ENCODE data around the gene RNASEH1.
"Not testable (repeated sequence)": the region's sequence is repeated elsewhere in the genome, so short reads cannot be mapped to it uniquely, and the experiment has no call there.

RNASEH1 gene

DNA sequence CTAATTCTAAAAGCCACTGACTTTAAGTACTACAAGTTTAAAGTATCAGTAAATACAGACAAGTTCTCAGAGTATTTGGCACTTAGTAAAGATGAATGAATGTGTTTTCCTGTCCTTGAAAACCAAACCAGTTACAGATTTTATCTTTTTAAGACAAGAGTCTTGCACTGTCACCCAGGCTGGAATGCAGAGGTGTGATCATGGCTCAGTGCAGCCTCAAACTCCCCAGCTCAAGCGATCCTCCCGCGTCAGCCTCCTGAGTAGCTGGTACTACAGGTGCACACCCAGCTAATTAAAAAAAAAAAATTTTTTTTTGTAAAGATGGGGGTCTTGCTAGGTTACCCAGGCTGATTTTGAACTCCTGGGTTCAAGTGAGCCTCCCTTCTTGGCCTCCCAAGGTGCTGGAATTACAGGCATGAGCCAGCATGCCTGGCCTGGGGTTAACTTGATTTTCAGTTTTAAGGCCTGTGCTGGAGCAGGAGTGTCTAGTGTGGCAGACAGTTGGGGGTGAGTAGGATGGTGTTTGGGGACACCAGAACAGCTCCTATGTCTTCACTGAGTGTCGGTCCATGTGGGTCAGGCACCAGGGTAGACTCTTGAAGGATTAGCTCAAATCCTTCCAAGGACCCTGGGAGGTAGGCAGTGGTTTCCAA lies 26.6 kb upstream of the RNASEH1 start:
- DNase-seq (ENCODE audit: extremely low read depth, low read depth) = no peak
- TF ChIP-seq, protein P1, sequence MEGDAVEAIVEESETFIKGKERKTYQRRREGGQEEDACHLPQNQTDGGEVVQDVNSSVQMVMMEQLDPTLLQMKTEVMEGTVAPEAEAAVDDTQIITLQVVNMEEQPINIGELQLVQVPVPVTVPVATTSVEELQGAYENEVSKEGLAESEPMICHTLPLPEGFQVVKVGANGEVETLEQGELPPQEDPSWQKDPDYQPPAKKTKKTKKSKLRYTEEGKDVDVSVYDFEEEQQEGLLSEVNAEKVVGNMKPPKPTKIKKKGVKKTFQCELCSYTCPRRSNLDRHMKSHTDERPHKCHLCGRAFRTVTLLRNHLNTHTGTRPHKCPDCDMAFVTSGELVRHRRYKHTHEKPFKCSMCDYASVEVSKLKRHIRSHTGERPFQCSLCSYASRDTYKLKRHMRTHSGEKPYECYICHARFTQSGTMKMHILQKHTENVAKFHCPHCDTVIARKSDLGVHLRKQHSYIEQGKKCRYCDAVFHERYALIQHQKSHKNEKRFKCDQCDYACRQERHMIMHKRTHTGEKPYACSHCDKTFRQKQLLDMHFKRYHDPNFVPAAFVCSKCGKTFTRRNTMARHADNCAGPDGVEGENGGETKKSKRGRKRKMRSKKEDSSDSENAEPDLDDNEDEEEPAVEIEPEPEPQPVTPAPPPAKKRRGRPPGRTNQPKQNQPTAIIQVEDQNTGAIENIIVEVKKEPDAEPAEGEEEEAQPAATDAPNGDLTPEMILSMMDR (IDR thresholded peaks at IDR 0.05; ENCODE audit: low read depth, low read length, missing control alignments) = no peak
- H3K4me3 ChIP-seq (replicated peaks; ENCODE audit: low read depth, low read length) = no peak overlapping the region

DNA sequence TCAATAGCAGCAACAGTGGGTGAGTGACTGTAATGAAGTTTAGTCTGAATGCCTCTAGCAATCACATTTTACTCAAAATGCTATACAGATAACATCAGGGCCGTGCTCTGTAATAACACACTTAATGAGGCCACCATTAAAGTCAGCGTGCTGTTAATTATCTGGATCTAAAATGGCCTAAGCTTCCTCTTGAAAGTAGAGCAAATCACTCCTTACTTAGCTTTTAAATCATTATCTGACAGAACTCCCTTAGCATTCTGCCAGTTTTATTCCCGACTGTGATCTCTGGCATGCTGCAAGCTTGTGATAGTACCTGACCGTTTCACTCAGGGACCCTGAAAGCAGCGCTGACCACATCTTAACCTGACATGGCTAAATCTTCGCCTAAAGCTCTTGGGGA lies 25.9 kb upstream of the RNASEH1 start:
- TF ChIP-seq, protein P1 (IDR thresholded peaks at IDR 0.05; ENCODE audit: low read depth, low read length, missing control alignments) = no peak
- DNase-seq (ENCODE audit: extremely low read depth, low read depth) = no peak

DNA sequence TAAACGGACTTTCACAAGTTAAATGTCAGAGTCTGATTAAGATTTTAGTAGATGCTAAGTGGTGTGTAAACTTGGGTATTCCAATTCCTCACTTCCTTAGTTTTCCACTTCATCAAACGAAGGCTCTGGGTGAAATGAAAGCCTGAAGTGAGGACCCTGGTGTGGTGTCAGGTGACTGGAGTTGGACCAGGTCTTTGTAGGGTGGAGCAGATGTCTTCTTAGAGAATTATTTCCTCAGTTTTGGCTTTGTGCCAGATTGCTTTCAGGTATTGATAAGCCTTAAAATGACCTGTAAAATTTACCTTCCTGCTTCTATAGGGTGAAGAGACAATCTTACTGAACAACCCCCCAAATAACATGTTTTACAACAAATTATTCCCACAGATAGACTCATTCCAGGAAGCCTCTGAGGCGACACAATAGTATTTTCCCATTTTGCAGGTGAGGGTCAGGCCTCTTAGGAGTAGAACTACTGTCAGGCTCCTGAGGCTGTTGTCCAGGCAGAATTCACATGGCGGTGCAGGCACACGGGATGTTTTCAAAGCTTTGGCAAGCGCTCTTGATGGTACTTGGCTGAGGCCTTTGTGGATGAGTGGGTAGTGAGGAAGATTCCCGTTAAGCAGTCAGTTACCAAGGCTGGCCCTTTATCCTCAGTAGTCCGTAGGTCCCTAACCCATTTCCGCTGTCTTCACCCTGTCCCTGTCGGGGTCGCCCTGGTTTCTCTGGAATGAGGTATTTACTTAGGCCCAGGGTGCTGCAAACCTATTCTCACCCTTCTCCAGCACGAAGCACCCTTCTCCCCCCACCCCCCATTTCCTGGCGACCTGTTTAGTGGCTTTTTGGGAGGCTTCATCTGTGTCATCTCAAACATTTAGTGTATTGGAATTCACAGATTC lies 23.5 kb upstream of the RNASEH1 start:
- TF ChIP-seq, protein P1 (IDR thresholded peaks at IDR 0.05; ENCODE audit: low read depth, low read length, missing control alignments) = no peak
- no peak for DNase-seq (ENCODE audit: extremely low read depth, low read depth)
- no peak overlapping the region for H3K4me3 ChIP-seq (replicated peaks; ENCODE audit: low read depth, low read length)

More for the DNA sequence above, 25.9 kb upstream of the RNASEH1 start:
- no peak overlapping the region for H3K4me3 ChIP-seq (replicated peaks; ENCODE audit: low read depth, low read length)

DNA sequence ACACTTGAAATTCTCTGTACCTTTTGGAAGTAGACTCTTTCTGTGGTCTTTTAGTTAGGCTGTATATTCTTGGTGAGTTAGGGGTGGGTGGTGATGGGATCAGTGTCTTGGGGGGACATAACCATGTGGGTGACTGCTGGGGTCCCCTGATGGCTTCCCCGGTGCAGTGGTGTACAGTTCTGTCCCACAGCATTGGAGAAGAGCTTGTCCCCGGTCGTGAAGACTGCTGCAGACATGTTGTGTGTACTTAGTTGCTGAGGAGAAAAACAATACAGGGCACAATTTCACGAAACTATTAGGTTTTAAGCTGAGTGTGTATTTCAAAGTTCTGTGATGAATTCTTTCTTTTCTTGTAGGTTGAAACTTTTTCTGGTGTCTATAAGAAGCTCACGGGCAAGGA lies 22.3 kb upstream of the RNASEH1 start:
- TF ChIP-seq, protein P1 (IDR thresholded peaks at IDR 0.05; ENCODE audit: low read depth, low read length, missing control alignments) = no peak
- H3K4me3 ChIP-seq (replicated peaks; ENCODE audit: low read depth, low read length) = no peak overlapping the region
- no peak for DNase-seq (ENCODE audit: extremely low read depth, low read depth)

DNA sequence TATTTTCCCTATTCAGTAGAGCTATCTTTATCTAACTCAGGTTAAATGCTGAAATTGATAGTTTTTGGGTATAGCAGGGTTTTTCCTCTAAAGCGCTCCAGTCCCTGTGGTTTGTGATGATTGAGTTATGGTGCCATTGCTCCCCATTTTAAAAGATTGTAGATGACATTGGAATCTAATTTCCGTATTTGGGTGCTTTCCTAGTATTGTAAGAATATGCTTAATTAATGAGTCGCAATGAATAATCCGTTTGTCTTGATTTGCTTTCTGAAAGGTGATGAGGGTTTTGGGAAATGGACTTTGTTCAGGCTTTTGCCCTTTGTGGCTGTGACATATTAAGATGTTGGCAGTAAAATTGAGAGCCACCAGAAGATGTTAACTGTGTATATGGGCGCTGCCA lies 20.9 kb upstream of the RNASEH1 start:
- H3K4me3 ChIP-seq (replicated peaks; ENCODE audit: low read depth, low read length) = peak overlapping the region; percentile 74

DNA sequence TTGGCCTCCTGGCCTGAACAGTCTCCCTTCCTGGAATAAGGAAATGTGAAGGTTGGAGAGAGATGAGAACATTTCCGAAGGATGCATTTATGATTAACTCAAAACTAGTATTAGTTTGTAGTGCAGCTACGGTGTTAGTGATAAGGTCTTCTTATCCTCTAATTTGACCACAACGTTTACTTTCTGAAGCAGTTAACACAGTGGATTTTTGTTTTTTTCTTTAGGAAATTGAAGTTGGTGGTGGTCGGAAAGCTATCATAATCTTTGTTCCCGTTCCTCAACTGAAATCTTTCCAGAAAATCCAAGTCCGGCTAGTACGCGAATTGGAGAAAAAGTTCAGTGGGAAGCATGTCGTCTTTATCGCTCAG lies 18.1 kb upstream of the RNASEH1 start:
- peak overlapping the region; percentile 74 for H3K4me3 ChIP-seq (replicated peaks; ENCODE audit: low read depth, low read length)
- DNase-seq (ENCODE audit: extremely low read depth, low read depth) = not testable (repeated sequence)

More for the DNA sequence above, 20.9 kb upstream of the RNASEH1 start:
- no peak for DNase-seq (ENCODE audit: extremely low read depth, low read depth)
- TF ChIP-seq, protein P1 (IDR thresholded peaks at IDR 0.05; ENCODE audit: low read depth, low read length, missing control alignments) = no peak

DNA sequence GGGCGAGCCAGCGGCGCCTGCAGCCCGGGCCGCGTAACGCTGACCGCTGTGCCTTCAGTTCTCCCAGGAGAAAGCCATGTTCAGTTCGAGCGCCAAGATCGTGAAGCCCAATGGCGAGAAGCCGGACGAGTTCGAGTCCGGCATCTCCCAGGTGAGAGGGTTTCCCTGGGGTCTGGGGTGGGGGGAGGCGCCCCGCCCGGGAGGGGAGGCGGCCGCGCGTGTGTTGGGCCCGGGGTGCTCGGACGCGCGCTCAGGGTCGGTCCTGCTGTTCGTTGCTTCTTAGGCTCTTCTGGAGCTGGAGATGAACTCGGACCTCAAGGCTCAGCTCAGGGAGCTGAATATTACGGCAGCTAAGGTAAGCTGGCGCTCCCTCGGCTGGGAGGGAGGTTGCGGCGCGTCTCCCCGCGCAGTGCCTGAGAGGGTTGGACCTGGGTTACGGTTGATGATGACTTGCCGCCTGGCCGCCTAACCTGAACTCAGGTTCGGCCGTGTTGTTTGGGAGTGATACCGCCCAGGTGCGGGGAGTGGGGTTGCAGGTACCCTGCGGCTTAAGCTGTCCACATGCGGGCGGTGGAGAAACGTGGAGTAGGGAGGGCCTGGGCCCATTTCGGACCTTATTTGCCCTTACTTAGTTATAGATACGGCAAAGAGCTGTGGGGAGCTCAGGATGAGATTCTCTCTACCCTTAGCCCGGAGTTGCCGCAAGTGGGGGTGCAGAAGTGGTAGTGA lies 17.6 kb upstream of the RNASEH1 start:
- TF ChIP-seq, protein P1 (IDR thresholded peaks at IDR 0.05; ENCODE audit: low read depth, low read length, missing control alignments) = no peak
- H3K4me3 ChIP-seq (replicated peaks; ENCODE audit: low read depth, low read length) = peak overlapping the region; percentile 74
- no peak for DNase-seq (ENCODE audit: extremely low read depth, low read depth)
